ENCODE results near the gene NCL.
"Not testable (repeated sequence)": the region's sequence is repeated elsewhere in the genome, so short reads cannot be mapped to it uniquely, and the experiment has no call there.

NCL gene

DNA sequence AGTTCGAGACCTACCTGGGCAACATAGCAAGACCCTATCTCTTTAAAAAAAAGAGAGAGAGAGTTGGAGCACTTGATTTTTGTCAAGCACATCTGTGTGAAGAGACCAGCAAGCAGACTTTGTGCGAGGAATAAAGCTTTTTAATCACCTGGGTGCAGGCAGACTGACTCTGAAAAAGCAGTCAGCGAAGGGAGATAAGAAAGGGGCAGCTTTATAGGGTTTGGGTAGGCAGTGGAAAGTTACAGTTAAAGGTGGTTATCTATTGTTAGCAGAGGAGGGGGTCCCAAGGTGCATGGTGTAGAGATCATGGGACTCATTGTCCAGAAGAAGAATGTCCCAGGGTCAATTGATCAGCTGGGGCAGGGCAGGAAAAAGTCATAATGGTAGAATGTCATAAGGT, 34.4 kb downstream of the NCL start:
- no peak for DNase-seq

DNA sequence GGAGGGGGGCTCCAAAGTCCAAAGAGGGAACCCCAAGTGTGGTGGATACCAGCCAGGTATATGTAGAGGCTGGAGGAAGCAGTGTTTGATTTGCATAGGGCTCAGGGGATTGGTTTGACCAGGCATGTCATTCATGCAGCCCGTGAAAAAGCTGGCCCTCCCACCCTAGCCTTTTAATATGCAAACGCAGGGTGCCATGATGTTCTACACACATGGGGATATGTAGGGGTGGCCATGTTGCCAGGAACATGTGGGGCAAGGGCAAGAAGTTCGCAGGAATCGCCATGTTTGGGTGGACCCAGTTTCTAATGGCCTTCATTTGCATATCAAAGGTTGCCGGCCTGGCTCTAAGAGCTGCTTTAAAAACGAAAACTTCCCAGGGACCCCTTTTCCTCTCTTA, 35.1 kb downstream of the NCL start:
- no peak for DNase-seq

GRCh38 chr2:231427116-231427515, 37.2 kb downstream of the NCL start:
- no peak for DNase-seq

- peak; percentile 21 for DNase-seq
Measured at GRCh38 chr2:231425811-231426703, 38.2 kb downstream of the NCL start.

DNA sequence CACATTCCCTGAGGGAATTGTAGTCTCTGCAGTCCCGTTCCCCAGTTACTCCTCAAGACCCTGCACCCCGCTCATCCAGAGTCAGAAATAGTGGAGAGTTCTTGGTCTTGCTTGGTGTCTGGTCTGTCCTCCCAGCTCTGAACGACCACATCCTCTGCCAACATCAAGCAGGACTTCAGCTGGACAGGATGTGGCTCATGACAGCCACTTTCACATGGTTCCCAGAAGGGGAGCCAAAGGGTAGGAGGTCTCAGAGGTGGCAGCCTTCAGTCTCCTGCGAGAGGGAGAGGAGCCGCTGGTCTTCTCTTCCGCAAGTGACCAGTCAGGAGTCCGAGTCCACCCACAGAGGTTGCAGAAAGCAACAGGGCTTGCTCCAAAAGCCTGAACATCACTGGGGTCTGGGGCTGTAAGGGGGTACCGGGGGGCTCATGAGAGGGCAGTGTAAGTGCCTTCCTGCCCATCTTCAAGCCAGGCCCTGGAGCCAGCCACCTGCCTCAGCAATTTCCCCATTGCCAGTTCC, 38.9 kb downstream of the NCL start:
- DNase-seq, result no peak

GRCh38 chr2:231423176-231423575, 41.1 kb downstream of the NCL start:
- no peak for DNase-seq

DNA sequence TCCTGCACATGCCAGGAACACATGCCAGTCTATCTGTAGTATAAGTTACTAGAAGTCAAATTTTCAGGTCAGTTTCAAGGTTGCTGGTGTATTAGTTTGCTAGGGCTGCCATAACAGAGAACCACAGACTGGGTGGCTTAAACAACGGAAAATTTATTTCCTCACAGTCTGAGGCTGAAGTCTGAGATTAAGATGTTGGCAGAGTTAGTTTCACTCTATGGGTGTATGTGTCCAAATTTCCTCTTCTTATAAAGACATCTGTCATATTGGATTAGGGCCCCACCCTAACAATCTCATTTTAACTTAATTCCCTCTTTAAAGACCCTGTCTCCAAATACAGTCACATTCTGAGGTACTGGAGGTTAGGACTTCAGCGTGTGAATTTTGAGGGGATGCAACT, 42.2 kb downstream of the NCL start:
- DNase-seq, result no peak

- no peak for DNase-seq
Measured at GRCh38 chr2:231421051-231421580, 43.2 kb downstream of the NCL start.

DNA sequence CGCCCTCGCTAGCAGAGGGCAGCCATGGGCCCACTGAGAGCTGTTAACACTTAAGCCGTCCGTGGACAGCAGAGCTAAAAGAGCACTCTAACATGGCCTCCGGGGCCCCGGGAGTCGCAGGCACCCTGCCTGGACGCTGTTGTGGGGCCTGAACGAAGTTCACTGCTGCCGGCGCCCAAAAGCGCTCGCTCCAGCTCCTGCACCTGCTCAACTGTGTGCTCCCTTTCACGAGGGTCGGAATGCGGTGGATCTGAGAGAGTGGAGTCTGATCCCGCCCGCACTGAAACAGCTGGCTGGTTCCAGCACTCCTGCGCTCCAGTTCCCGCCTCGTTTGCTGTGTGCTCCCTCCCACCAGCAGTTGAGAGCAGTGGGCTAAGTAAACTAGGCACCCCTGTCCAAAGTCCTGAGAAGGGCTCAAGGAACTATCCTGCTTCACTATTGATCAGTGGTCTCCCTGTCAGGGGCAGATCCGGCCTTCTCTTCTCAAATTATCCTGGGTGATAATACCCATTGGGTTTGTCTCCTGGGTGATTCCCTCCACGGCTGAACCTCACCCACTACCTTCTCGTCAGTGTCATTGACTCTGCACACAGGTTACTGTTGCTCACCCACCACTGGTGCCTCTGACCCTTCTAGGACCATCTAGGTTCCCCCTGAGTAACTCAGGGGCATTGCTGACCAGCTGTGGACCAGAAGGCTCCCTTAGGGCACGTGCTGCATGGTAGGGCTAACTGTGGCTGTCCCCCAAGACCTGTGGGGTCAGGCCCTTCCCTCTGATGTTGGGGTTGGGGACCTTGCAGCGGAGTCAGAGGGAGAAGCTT, 45.3 kb downstream of the NCL start:
- DNase-seq, result no peak

DNA sequence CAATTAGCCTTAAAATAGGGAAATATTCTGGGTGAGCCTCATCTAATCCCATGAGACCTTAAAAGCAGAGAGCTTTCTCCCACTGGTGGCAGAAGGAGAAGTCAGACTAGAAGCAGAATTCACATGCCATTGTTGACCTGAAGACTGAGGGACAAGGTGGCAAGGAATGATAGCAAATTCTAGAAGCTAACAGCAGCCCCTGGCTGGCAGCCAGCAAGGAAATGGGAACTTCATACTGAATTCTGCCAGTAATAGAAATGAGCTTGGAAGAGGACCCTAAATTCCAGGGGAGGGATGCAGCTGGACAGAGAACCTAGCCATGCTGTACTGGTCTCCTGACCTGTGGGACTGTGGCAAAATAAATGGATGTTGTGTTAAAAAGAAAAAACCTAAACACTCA, 49.3 kb downstream of the NCL start:
- DNase-seq, result no peak

DNA sequence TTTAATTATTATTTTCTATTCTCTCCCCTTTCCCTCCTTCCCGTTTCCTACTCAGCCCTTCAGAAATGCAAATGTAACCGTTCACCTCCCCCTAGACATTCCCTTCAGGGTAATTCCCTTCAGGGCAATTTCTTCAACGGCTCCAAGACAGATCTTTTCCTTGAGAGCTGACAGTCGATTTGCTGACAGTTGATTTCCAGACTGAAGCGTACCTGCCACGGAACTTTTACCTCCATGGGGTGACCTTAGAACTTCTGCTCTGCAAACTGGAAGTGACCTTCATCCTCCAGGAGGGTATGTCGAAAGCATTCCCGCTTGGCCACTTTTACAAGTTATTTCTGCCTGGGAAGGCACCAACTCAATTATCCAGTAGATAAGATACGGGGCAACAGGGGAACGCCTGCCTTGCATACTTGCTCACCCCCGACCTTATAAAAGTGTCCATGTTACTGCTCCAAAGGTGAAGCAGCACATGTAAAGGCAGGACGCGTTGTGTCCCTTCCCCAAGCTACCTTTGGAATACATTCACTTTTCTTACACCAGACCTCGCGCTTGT, 50.3 kb downstream of the NCL start:
- no peak for DNase-seq

DNA sequence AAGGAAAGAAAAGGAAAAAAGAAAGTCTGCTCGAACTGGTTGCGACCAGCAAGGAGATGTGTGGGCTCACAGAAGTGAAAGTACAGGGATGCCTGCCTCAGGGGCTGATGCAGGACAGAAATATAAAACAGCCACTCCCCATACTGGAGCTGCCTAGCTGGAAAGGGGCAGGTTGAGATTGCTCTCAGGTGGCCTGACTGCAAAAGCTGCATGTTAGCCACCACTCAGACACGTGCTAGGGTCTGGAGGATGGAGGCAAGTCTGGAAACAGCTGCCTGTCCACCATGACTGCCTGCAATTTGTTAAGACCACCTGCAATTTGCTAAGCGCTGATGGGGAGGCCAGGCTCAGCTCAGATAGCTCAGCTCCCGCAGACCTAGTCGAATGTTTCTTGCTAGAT, 50.8 kb downstream of the NCL start:
- no peak for DNase-seq

DNA sequence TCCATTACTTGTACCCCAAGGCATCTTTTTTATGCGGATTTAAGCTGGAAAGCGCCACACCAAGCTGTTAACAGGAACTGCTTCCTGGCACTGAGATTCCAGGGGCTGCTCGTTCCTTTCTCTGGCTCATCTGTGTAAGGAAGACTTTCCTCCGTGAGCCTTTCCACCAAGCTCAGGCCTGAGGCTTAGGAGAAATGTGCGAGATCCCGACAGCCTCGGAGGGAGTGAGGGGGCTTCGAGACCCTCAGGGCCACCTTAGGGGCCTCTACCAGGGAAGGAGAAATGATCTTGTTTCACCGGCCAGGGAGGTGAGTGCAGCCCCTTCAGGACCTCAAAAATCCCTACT, 51.7 kb downstream of the NCL start:
- DNase-seq, result no peak

DNA sequence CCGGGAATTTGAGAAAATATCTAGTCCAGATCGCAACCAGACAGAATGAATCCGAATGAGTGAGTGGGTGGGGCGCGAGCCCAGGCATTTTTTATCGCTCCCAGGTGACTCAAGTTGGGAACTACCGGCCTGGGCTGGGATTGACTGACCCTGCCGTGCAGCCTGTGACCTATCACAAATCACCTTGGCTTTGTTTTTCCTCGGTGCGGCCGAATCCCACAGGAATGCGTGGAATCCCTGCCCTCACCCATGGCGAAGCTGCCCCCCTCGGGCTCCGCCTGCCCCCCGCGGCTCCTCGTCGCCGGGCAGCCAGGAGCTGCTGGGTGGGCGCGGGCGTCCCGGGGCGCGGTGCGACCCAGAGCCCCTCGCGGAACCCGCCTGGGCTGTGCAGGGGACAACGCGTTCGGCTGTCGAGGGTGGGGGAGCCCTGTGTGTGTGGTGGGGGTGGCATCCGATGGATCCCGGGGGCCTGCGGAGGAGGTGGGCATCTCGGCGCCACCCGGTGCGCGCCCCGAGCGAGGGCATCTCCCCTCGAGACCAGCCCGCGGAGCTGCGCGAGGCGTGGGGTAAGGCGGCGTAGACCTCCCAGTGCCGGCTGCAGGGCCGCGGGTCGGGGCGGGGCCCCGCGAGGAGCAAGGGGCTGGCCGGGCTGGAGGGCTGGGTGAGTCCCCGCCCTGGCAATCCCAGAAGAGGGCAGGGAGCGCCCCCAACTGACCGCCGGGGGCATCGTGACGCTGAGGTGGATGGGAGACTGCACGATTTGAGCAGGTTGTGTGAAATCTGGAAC, 52.3 kb downstream of the NCL start:
- peak; percentile 64 for DNase-seq

DNA sequence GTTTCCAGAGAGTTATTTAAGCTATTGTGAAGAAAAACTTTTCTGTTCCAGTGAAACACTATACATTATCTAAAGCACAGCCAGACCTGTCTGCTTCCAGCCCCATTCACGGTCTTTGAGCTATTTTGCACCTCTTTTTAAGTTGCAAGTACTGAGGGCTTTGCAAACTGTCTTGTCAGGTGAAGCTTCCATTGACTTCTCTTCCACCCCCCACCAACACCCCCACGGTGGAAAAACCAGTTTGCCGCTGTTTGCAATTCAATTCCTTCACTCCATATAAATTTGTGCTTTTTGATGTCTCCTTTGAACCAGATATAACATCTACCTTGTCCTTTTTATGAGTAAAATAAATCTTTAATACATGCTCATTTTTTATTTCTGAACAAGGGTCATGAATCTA, 53.0 kb downstream of the NCL start:
- no peak for DNase-seq

- DNase-seq, result no peak
Measured at GRCh38 chr2:231410293-231411004, 53.8 kb downstream of the NCL start.

- no peak for DNase-seq
Measured at GRCh38 chr2:231409776-231410175, 54.5 kb downstream of the NCL start.

DNA sequence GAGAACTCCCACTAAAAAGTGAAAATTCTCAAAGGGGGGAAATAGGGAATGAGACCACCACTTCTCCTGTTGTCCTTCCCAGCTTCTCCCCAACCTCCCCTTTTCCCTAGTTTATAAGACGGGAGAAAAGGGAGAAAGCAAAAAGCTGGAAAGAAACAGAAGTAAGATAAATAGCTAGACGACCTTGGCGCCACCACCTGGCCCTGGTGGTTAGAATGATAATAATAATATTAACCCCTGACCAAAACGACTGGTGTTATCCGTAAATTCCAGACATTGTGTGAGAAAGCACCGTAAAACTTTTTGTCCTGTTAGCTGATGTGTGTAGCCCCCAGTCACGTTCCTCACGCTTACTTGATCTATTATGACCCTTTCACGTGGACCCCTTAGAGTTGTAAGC, 56.0 kb downstream of the NCL start:
- not testable (repeated sequence) for DNase-seq

GRCh38 chr2:231407686-231408085, 56.6 kb downstream of the NCL start:
- DNase-seq, result not testable (repeated sequence)

- peak; percentile 26 for DNase-seq
Measured at GRCh38 chr2:231405601-231406367, 58.5 kb downstream of the NCL start.

GRCh38 chr2:231404183-231404578, 60.1 kb downstream of the NCL start:
- DNase-seq, result not testable (repeated sequence)

All from stimulated activated CD4-positive, alpha-beta T cell treated with anti-CD3 and anti-CD28 coated beads, Interleukin-12 subunit alpha, Interleukin-12 subunit beta, amount 100 ng/mL, for 4 hours (primary cell).